ENCODE measurements around the gene ANGPTL1. TPM values are rescaled to one million over a fixed set of nuclear protein-coding genes. Genes with fewer than 3 reads are reported as not detected.

Gene ANGPTL1
- total and polyA plus RNA-seq, 2 of the 13 experiments (the other 11 are each of a cell fraction or from before 2014, with no cell fraction given), result 2.9 to 9.3 TPM

DNA sequence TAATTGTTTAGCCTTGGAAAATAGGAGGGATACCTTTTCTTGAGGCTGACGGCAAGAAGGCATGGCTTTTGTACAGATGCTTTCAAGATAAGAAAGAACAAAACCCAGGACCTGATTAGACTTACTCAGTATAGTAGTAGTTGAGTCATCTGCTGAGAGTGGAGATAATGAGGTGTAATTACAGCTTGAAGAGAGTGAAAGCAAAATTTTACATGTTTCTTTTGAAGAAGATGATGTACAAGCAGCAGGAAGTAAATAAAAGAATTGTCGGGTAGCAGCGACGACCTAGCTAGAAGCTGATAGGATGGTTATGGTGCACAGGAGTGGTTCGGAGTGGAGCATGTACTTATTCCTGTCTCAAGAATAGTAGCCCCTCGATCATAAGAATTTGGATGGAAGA is 6.6 kb downstream of the ANGPTL1 start:
- Histone ChIP-seq H3K4me1 (ENCODE audit: insufficient read depth, low read length) (peaks cover 21% of the 10 kb centered on the region), H3K36me3 (replicated peaks in 1 of 2; ENCODE audit: control insufficient read depth in 1 of 2, insufficient read depth in 2 of 2, low read length in 2 of 2) (peaks cover 0 to 8% of the 10 kb centered on the region in 2 experiments; a peak in 3 of 5 replicates), H3K27ac (ENCODE audit: extremely low read length, insufficient read depth, low read length) (no peak overlapping the region), H3K9ac (ENCODE audit: insufficient read depth, low read depth, low read length) (no peak overlapping the region), H2AFZ (ENCODE audit: low read length) (no peak overlapping the region), H3K4me3 (replicated peaks in 1 of 3; ENCODE audit: insufficient read depth in 1 of 3, low read depth in 2 of 3, low read length in 3 of 3) (no peak overlapping the region), H3K79me2 (ENCODE audit: insufficient read depth, low read length) (peaks cover 13% of the 10 kb centered on the region), H3K27me3 (ENCODE audit: control insufficient read depth in 1 of 2, insufficient read depth in 2 of 2, low read length in 2 of 2) (no peaks in the 10 kb centered on the region), H4K20me1 (ENCODE audit: insufficient read depth, low read length) (no peaks in the 10 kb centered on the region; the same call in 1 of the 2 replicates), H3K9me3 (ENCODE audit: low read length) (no peaks in the 10 kb centered on the region), H3K4me2 (ENCODE audit: low read depth, low read length) (no peak overlapping the region)
- FAIRE-seq, result no peak
- in situ Hi-C loops (cut with HindIII; ENCODE audit: extremely low pct_ligation_motif_present, low pct_unique_long_range_greater_than_20kb) (no loop called here), intact Hi-C loops (cut with micrococcal nuclease; ENCODE audit: unreplicated experiment) (no loop called here)
- WGBS (ENCODE audit: low lambda C conversion rate), result 82% methylated on average over 6 of the region's 6 CpGs
- BruUV-seq (replicated peaks), result no TSS peak
- ChIA-PET CTCF (ENCODE audit: low intra/inter-chr PET ratio, low total read pairs) (no interaction called here), POLR2A (no interaction called here)
- TF ChIP-seq ZNF263 (CRISPR knock-in tag; IDR thresholded peaks at IDR 0.05), result no peak
- no peak for TF ChIP-seq ZNF720 (CRISPR knock-in tag; IDR thresholded peaks at IDR 0.05)
- TF ChIP-seq SIX1 (CRISPR knock-in tag; IDR thresholded peaks at IDR 0.05; ENCODE audit: borderline replicate concordance), result no peak
- TF ChIP-seq, protein P1, sequence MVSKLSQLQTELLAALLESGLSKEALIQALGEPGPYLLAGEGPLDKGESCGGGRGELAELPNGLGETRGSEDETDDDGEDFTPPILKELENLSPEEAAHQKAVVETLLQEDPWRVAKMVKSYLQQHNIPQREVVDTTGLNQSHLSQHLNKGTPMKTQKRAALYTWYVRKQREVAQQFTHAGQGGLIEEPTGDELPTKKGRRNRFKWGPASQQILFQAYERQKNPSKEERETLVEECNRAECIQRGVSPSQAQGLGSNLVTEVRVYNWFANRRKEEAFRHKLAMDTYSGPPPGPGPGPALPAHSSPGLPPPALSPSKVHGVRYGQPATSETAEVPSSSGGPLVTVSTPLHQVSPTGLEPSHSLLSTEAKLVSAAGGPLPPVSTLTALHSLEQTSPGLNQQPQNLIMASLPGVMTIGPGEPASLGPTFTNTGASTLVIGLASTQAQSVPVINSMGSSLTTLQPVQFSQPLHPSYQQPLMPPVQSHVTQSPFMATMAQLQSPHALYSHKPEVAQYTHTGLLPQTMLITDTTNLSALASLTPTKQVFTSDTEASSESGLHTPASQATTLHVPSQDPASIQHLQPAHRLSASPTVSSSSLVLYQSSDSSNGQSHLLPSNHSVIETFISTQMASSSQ (IDR thresholded peaks at IDR 0.05; ENCODE audit: low read depth), result no peak
- TF ChIP-seq, protein P1 (CRISPR knock-in tag; IDR thresholded peaks at IDR 0.05; ENCODE audit: borderline replicate concordance), result no peak
- no peak for TF ChIP-seq ATF1 (CRISPR knock-in tag; IDR thresholded peaks at IDR 0.05)
- no peak for TF ChIP-seq CHD4 (IDR thresholded peaks at IDR 0.05; ENCODE audit: borderline replicate concordance, low read length)
- TF ChIP-seq NKX3-1 (CRISPR knock-in tag; IDR thresholded peaks at IDR 0.05), result no peak
- no peak for ATAC-seq
- no peak for DNase-seq (ENCODE audit: low spot score)
